HG03439 (cell line): ENCODE measurements around the gene NAV1.

Source experiments
- ATAC-seq: cut with Tn5 transposase; IDR thresholded peaks from one replicate; pipeline ENCODE4 v1.9.1; 2021; ENCODE audit warnings: mild to moderate bottlenecking, moderate library complexity; ENCODE audit not compliant: unreplicated experiment

Gene NAV1

DNA sequence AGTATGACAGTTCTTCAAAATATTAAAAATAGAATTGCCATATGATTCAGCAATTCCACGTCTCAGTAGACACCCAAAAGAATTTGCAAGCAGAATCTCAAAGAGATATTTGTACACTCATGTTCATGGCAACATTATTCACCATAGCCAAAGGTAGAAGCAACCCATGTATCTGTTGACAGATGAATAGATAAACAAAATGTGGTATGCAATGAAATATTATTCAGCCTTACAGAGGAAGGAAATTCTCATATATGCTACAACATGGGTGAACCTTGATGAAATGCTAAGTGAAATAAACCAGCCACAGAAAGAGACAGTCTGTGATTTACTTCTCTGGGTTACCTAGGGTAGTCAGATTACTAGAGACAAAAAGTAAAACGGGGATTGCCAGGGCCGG, 47.0 kb downstream of the NAV1 start:
- no peak for ATAC-seq

DNA sequence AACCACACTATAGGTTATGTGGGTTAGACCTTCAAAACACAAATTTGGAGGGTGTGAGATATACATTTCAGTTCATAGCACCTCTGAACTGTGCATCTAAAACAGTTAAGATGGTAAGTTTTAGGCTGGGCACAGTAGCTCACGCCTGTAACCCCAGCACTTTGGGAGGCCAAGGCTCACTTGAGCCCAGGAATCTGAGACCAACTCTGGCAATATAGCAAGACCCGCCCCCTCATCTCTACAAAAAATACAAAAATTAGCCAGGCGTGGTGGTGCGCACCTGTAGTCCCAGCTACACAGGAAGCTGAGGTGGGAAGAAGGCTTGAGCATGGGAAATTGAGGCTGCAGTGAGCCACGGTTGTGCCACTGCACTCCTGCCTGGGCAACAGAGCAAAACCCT, 47.9 kb downstream of the NAV1 start:
- ATAC-seq: no peak

DNA sequence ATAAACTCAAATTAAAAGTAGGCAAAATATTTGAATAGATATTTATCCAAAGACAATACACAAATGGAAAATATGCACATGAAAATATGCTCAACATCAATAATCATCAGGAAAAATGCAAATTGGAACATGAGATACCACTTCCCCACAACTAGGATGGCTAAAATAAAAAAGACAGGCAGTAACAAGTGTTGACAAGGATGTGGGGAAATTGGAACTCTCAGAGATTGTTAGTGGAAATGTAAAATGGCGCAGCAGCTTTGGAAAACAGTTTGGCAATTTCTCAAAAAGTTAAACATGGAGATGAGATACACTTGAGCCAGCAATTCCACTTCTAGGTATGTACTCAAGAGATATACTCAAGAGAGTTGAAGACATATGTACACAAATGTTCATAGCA, 48.8 kb downstream of the NAV1 start:
- no peak for ATAC-seq
